ENCODE results near the gene BNC2.

BNC2 gene

GRCh38 chr9:16633794-16634193, 236.7 kb downstream of the BNC2 start:
- Histone ChIP-seq H3K36me3 (no peaks in the 10 kb centered on the region), H3K9me3 (no peaks in the 10 kb centered on the region), H3K4me3 (ENCODE audit: low read depth, low read length) (no peak overlapping the region), H3K27me3 (no peaks in the 10 kb centered on the region), H3K4me1 (peaks cover 5% of the 10 kb centered on the region; the same call in 1 of the 2 replicates)
- no peak for TF ChIP-seq CTCF (IDR thresholded peaks at IDR 0.05; ENCODE audit: low read depth, low read length)
- no peak for DNase-seq

- Histone ChIP-seq H3K9me3 (no peaks in the 10 kb centered on the region), H3K4me1 (peaks cover 8% of the 10 kb centered on the region; the same call in 1 of the 2 replicates), H3K27me3 (no peaks in the 10 kb centered on the region), H3K4me3 (ENCODE audit: low read depth, low read length) (no peak overlapping the region), H3K36me3 (no peaks in the 10 kb centered on the region)
- TF ChIP-seq CTCF (IDR thresholded peaks at IDR 0.05; ENCODE audit: low read depth, low read length): no peak
- no peak for DNase-seq
Measured at GRCh38 chr9:16628413-16628812, 242.1 kb downstream of the BNC2 start.

GRCh38 chr9:16627967-16628366, 242.5 kb downstream of the BNC2 start:
- Histone ChIP-seq H3K36me3 (no peaks in the 10 kb centered on the region), H3K4me1 (peaks cover 8% of the 10 kb centered on the region; the same call in 1 of the 2 replicates), H3K4me3 (ENCODE audit: low read depth, low read length) (no peak overlapping the region), H3K9me3 (no peaks in the 10 kb centered on the region), H3K27me3 (no peaks in the 10 kb centered on the region)
- TF ChIP-seq CTCF (IDR thresholded peaks at IDR 0.05; ENCODE audit: low read depth, low read length): no peak
- DNase-seq: no peak

GRCh38 chr9:16627521-16627920, 242.9 kb downstream of the BNC2 start:
- no peak for TF ChIP-seq CTCF (IDR thresholded peaks at IDR 0.05; ENCODE audit: low read depth, low read length)
- DNase-seq: no peak
- H3K4me3 ChIP-seq (ENCODE audit: low read depth, low read length): no peak overlapping the region
- peaks cover 8% of the 10 kb centered on the region; the same call in 1 of the 2 replicates for H3K4me1 ChIP-seq
- no peaks in the 10 kb centered on the region for H3K9me3 ChIP-seq
- H3K36me3 ChIP-seq: no peaks in the 10 kb centered on the region
- no peaks in the 10 kb centered on the region for H3K27me3 ChIP-seq

- no peak for TF ChIP-seq CTCF (IDR thresholded peaks at IDR 0.05; ENCODE audit: low read depth, low read length)
- DNase-seq: peak; percentile 55
- H3K36me3 ChIP-seq: no peaks in the 10 kb centered on the region
- H3K27me3 ChIP-seq: no peaks in the 10 kb centered on the region
- H3K4me1 ChIP-seq: peaks cover 8% of the 10 kb centered on the region; the same call in 1 of the 2 replicates
- H3K9me3 ChIP-seq: no peaks in the 10 kb centered on the region
- H3K4me3 ChIP-seq (ENCODE audit: low read depth, low read length): peak overlapping the region; percentile 44
Measured at GRCh38 chr9:16626577-16627130, 243.8 kb downstream of the BNC2 start.

GRCh38 chr9:16625811-16626210, 244.7 kb downstream of the BNC2 start:
- Histone ChIP-seq H3K4me3 (ENCODE audit: low read depth, low read length) (no peak overlapping the region), H3K9me3 (no peaks in the 10 kb centered on the region), H3K36me3 (no peaks in the 10 kb centered on the region), H3K27me3 (no peaks in the 10 kb centered on the region), H3K4me1 (peaks cover 8% of the 10 kb centered on the region; the same call in 1 of the 2 replicates)
- TF ChIP-seq CTCF (IDR thresholded peaks at IDR 0.05; ENCODE audit: low read depth, low read length): no peak
- no peak for DNase-seq
